ENCODE measurements around the gene GLRX3.

GLRX3 gene

DNA sequence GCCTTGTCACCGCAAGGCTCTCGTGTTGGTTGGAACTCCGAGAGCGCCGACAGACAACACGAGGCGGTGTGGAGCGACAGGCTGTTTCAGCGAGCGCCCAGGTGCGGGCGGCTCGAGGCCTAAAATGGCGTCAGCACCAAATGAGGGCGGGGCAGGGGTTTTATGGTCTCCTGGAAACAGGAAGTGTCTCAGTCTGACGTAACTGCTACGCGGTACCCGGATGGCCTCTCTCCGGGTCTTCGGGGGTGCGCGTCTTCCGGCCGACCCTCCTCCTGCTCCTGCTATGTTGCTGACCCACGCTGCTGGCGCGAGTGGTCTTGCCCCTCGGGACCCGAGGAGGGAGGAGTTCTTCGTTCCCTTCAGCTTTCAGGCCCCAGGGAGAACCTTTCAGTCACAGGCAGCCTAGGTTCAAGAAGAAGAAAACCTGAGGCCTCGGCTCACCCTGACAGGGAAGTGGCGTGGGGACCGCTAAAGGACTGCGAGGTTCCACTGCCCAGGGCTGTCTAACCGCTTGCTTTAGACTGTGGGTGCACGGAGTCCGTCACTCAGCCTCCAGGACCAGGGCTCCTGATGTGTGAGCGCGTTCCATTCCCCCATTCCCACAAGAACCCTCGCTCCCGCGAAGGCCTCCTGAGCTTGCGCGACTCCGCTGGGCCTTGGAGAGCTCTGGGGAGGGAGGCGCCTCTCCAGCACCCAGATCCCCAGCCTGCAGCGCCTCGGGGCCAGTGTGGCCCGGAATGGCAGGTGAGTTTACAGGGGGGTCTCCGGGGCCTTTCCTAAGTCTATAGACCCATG is 77.3 kb downstream of the GLRX3 start:
- no peak for DNase-seq

DNA sequence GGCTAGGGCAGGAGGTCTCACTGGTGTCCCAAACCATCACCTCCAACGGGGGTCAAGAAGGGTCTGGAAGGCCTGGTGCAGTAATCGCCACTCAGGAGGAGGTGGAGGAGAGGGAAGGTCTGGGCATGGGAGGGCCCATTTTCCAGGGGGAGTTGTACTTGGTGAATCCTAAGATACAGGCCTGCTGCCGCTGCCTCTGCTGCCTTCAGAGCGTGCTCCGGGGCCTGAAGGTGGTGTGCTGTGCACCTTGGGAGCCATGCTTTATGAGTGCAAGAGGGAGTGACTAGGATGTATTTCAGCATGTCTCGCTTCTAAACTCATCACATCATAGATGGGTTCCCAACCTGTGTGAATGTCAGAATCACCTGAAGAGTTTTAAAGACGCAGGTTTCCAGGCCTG is 78.2 kb downstream of the GLRX3 start:
- DNase-seq, result no peak

DNA sequence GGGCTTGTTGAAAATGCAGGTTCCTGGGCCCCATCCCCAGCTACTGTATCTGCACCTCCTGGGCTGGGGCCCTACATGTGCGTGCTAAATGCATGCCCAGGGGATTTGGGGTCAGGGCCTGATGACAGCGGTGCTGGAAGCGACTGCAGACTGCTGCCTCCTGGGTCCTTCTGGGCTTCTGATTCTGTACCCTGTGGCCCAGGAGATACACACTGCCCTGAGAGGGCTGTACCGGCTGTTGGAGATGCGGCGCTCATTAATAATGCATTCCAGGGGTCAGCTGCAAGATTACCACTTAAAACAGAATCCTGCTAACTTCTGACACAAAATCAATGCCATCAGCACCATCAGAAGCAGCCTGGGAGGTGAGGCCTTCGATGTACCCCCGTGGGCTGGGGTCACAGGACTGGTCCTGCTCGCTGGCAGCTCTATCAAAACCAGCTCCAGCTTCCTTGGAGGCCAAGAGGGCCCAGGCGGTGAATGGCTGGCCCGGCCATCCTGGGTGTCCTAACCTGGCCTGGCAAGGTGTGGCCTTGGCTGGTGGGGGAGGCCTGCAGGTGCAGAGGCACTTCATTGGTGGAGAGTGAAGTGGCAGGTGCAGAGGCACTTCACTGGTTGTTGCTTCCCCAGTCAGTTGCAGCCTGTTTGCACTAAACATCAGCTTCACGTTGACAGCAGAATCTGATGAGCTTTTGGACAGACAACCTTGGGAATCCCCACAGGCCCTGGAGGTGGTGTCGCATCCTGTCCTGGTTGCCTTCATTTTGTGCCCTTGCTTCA is 79.2 kb downstream of the GLRX3 start:
- DNase-seq, result no peak

DNA sequence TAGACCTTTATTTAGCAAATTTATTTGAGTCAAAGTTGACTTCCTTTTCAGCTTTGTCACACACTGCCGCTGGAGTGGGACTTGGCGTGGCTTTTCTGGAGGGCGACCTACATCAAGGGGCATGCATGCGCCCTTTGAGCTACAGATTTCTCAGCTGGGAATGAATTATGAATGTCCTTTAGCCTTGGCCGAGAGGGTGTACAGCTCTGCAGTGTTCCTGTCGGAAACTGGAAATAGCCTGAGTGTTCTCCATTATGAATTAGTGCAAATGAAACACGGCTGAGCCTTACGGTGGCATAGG is 79.7 kb downstream of the GLRX3 start:
- DNase-seq, result no peak

DNA sequence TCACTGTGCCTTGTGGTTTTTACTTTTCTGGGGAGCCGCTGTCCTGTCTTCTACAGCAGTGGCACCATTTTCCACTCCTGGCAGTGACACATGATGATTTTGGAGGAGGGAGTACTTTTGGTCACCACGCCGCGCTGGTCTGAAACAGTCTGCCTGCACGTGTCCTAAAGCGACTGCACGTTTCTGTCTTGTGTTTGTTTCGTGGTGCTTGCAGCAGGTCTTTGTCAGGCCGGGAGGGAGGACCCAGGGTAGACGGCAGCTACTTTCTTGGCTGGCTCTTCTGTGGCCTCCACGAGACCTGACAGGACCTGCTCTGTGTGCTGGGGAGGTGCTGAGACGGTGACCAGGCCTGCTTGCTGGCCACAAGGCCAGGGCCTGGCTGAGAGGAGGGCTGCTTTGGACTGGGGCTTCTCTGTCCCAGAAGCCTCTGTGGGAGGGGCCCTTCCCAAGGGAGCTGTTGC is 82.0 kb downstream of the GLRX3 start:
- no peak for DNase-seq

DNA sequence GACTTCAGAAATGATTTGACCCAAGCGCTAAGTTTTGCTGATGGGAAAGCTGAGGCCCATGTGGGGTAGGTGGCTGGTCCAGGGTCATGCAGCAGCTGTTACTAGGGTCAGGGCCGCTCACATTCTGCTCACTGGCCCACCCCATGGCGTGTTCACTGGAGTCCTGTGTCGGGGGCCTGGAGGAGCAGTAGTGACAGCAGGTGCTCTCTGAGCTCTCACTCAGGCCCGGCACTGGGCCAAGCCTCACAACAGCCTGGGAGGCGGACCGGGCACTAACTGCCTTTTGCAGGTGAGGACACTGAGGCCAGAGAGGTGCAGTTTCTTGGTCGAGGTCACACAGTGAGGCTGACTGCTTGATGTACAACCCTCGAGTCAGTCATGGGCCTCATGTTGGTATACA is 82.7 kb downstream of the GLRX3 start:
- no peak for DNase-seq

DNA sequence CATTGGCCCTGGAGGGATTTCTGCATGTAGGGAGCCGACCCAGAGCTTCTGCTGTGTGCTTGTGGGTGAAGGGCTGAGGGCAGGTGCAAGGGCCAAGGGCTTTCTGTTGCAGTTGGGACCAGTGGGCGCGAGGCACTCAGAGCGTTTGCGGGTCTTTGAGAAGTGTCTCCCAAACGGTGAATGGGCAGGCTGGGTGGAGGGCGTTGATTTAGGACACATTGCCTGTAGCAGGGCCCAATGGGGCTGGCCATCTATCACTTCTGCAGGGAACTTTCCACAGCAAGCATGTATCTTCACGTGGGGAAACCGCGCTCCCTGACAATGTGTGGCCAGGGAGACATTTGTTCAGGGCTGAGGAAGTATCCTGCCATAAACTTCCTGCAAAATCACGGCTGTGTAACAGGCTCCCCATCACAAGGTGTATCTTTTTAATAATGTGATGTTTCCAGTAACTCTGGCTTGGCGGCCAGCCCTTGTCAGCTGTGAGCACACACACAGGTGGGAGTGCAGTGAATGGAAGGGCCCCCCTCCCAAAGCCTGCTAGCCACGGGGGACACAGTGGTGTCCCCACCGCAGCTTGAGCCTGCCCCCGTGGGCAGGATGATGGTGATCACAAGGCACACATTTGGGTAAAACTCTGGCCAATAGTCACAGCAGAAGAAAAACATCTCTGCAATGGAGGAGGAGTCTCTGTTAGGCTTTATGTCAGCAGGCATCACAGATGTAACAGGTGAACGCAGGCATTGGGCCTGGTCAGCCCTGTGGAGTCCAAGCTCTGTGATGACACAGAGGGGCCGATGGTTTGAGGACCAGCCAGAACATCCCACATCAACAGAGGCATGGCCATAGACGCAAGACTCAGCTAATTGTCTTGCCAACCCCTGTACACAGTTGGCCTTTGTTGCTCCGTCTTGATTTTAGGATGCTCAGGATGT is 84.3 kb downstream of the GLRX3 start:
- no peak for DNase-seq

DNA sequence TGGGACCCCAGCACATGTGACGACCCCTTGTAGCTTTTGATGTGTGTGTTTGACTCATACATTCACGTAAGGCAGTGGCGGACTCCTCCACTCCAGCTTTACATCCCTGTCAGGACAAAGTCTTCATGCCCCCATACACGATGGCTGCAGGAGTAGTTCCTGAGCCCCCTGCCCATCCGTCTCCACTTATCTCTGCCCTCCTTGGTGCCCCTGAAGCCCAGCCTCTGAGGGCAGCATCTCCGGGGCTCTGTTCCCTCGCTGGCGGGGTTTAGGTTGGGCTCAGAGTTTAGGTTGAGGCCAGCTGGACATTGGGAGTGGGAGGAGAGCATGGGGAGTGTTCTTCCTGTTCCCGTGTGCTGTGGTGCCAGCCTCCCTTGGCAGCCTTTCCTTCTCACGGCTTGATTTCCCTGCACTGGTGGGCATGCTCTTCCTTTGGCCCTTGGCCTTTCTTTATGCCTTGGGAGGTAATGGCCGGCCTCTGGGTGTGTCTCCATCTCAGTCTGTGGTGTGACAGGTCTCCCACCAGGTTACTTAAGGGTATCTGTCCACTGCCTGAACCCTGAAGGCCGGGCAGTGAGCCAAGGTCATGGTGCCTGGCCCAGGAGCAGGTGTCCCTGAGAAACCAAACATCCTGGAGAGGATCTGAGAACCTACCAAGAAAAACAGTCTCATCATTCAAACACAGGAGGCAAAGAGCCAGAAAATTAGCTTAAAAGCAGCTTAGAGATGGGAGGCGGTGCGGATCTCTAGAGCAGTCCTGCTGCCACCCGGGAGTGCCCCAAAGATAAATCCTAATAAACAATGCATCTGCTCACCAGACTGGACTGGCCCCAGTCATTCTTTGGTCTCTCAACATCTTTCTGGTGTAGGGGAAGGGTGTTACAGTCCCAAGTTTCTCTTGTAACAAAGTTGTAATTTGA is 85.5 kb downstream of the GLRX3 start:
- no peak for DNase-seq

DNA sequence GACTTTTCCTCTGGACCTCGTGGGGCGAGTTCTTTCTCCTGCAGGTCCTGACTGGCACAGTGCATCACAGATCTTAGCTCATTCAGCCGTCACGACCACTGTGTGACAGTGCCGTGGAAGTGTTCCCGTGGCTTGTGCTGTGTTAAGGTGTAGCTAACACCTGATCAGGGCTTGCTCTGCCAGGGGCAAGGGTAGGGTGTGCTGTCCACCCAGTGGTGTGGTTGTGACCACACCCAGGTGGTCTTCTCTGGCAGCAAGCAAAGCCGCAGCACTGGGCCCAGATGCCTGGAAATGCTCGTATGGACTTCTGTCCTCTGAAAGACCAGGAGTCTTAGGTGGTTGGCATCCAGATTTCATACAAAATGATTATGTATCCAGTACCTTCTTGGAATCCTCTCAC is 86.2 kb downstream of the GLRX3 start:
- DNase-seq, result no peak

DNA sequence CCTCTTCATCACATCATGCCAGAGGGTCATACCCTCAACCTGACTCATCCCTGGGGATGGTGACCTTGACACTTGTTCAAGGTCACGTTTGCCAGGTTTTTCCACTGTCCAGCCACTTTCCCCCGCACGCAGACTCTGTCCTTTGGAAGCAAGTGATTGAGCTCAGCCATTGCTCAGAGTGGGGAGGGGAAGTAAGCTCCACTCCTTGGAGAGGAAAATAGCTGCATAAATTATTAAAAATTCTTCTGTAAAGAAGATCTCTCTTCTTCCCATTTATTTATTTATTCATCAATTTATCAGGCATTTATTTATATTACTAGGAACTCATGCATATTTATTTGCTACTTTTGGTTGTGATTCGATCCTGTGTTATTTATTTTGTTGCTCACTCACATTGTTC is 88.0 kb downstream of the GLRX3 start:
- DNase-seq, result no peak

DNA sequence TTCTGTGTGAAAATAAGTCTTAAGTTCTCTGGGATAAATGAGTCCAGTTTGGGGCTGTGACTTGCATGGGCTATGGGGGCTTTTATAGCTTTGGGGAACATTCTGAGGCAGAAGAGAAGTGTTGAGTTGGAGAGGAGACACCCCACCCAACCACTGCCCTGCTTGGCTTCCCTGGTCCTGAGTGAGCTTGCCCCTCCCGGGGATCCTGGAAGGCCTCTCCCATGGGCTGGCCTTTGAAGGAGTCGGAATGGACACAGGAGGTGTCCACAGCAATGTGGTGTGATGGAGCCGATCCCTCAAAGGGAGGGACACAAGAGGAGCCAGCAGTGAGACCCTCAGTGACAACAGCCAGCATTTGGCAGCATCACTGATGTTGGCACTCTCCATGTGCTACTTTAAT is 89.8 kb downstream of the GLRX3 start:
- DNase-seq, result no peak

DNA sequence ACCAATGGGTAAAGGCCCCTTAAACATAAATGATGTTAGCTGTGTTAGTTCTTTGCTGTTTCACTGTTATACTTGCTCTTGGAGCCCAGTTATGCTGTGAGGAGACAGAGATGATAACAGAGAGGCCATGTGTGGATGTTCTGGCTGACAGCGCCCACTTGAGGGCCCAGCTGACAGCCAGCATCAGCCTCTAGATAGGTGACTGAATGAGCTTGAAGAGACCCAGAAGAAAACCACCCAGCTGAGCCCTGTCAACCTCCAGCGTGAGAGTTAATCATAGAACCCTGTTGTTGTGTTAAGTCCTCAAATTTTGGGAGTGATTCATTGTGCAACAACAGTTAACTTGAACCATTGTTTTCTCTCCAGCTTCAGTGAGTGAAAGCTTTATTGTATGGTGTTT is 91.7 kb downstream of the GLRX3 start:
- DNase-seq, result no peak

Data from CD4-positive, alpha-beta T cell treated with Interleukin-1 beta for 1 hour (primary cell).